ENCODE data around the gene STUB1. TPM values are rescaled to one million over a fixed set of nuclear protein-coding genes. Genes with fewer than 3 reads are reported as not detected.

The STUB1 gene
- total and polyA plus RNA-seq, 4 donors = 32.4 to 74.4 (median 50.2) TPM

- H3K27me3 ChIP-seq (ENCODE audit: control insufficient read depth in 4 of 4, insufficient read depth in 4 of 4, low read length in 3 of 4) = no peaks in the 10 kb centered on the region
- no peaks in the 10 kb centered on the region for H3K9me3 ChIP-seq (ENCODE audit: control insufficient read depth in 4 of 4, low read length in 3 of 4)
- TF ChIP-seq JUND (IDR thresholded peaks at IDR 0.05) = no peak
- no peak for TF ChIP-seq ZBTB33 (IDR thresholded peaks at IDR 0.05)
- no peak for TF ChIP-seq HNF4G (IDR thresholded peaks at IDR 0.05)
- TF ChIP-seq SP1 (IDR thresholded peaks at IDR 0.05) = no peak
- no peak for TF ChIP-seq CTCF (IDR thresholded peaks at IDR 0.05; ENCODE audit: low read depth, low read length, missing input control)
- TF ChIP-seq RAD21 (IDR thresholded peaks at IDR 0.05) = no peak
- TF ChIP-seq MAX (IDR thresholded peaks at IDR 0.05) = no peak
- TF ChIP-seq FOXA1 (IDR thresholded peaks at IDR 0.05) = no peak
- TF ChIP-seq RXRA (IDR thresholded peaks at IDR 0.05) = no peak
- no peak for TF ChIP-seq NR2F2 (IDR thresholded peaks at IDR 0.05)
- TF ChIP-seq REST (IDR thresholded peaks at IDR 0.05) = no peak
- no peak for TF ChIP-seq GABPA (IDR thresholded peaks at IDR 0.05 in 1 of 2, conservative IDR thresholded peaks at IDR 0.05 in 1 of 2)
- no peak for TF ChIP-seq YY1 (IDR thresholded peaks at IDR 0.05)
- TF ChIP-seq FOXA2 (IDR thresholded peaks at IDR 0.05) = no peak
- TF ChIP-seq HNF4A (conservative IDR thresholded peaks at IDR 0.05) = no peak
- no peak for TF ChIP-seq EGR1 (IDR thresholded peaks at IDR 0.05; ENCODE audit: low read depth in 2 of 2)
- no peak for TF ChIP-seq TAF1 (conservative IDR thresholded peaks at IDR 0.05)
- no peak for TF ChIP-seq ATF3 (IDR thresholded peaks at IDR 0.05)
- no peak overlapping the region for H3K9ac ChIP-seq (ENCODE audit: low read depth in 1 of 2, low read length in 2 of 2)
- WGBS = 96% methylated on average over 61 of the region's 61 CpGs
- H3K27ac ChIP-seq (ENCODE audit: low read depth in 1 of 2, low read length in 2 of 2) = no peak overlapping the region
- H3K4me1 ChIP-seq (ENCODE audit: control insufficient read depth in 4 of 4, insufficient read depth in 4 of 4, low read length in 3 of 4) = peaks cover 32 to 62% (median 50%) of the 10 kb centered on the region in 4 donors
- DNase-seq (ENCODE audit: low spot score) = no peak
- H3K4me3 ChIP-seq (ENCODE audit: low read depth in 1 of 3, low read length in 3 of 3) = peak overlapping the region in 1 of 3 donors; percentile 85
- peaks cover 8 to 21% (median 12%) of the 10 kb centered on the region in 4 donors for H3K36me3 ChIP-seq (ENCODE audit: control insufficient read depth in 4 of 4, insufficient read depth in 3 of 4, low read depth in 1 of 4, low read length in 3 of 4)
Measured at GRCh38 chr16:684961-685696, 4.9 kb downstream of the STUB1 start.

Data from liver (tissue), 9 donors.